H1 (cell line): ENCODE results near the gene PRR35. TPM values are rescaled to one million over a fixed set of nuclear protein-coding genes. Genes with fewer than 3 reads are reported as not detected.

Experiments
- ATF2 ChIP-seq: IDR thresholded peaks from 2 replicates; pipeline ENCODE4 v1.6.1; 2012; ENCODE audit warnings: low read length, inconsistent platforms
- ATF3 ChIP-seq: IDR thresholded peaks from 2 replicates; pipeline ENCODE4 v1.6.1; 2011; ENCODE audit warnings: low read depth, mild to moderate bottlenecking, low read length; ENCODE audit not compliant: insufficient read depth
- BACH1 ChIP-seq: IDR thresholded peaks from 2 replicates; pipeline ENCODE4 v1.6.1; 2012; ENCODE audit warnings: low read length, improper control_type of control experiment
- CREB1 ChIP-seq: IDR thresholded peaks from 2 replicates; pipeline ENCODE4 v1.6.1; 2012; ENCODE audit warnings: inconsistent platforms
- E2F6 ChIP-seq: IDR thresholded peaks from 2 replicates; pipeline ENCODE4 v1.6.1; 2012; ENCODE audit warnings: inconsistent platforms
- EZH2 ChIP-seq: fragments of 200-600 bp; sonication (generic); IDR thresholded peaks from 2 replicates; pipeline ENCODE4 v1.7.1; 2012; ENCODE audit warnings: low read depth, mild to moderate bottlenecking, moderate library complexity, low read length, inconsistent platforms; ENCODE audit not compliant: severe bottlenecking
- FOSL1 ChIP-seq: IDR thresholded peaks from 2 replicates; pipeline ENCODE4 v1.6.1; 2011; ENCODE audit warnings: mild to moderate bottlenecking, low read depth, low read length, moderate library complexity; ENCODE audit not compliant: insufficient read depth
- GTF2F1 ChIP-seq: IDR thresholded peaks from 2 replicates; pipeline ENCODE4 v1.6.1; 2012; ENCODE audit warnings: low read depth, low read length, improper control_type of control experiment, borderline replicate concordance
- JUN ChIP-seq: IDR thresholded peaks from 2 replicates; pipeline ENCODE4 v1.6.1; 2011; ENCODE audit warnings: low read depth, mild to moderate bottlenecking, improper control_type of control experiment, low read length
- JUND ChIP-seq: IDR thresholded peaks from 2 replicates; pipeline ENCODE4 v1.6.1; 2011; ENCODE audit warnings: mild to moderate bottlenecking, improper control_type of control experiment, low read length
- PHF8 ChIP-seq: fragments of 200-600 bp; sonication (generic); conservative IDR thresholded peaks from 2 replicates; pipeline ENCODE4 v1.7.1; 2012; ENCODE audit warnings: low read depth, mild to moderate bottlenecking, inconsistent platforms, low read length, moderate library complexity
- POLR2A ChIP-seq, 2 experiments: IDR thresholded peaks; 1 replicate in 1 of 2; 2 replicates in 1 of 2; pipeline ENCODE4 v1.6.1; 2011; ENCODE audit warnings: low read depth in 2 of 2, low read length in 2 of 2, mild to moderate bottlenecking in 2 of 2; ENCODE audit errors: control extremely low read depth in 1 of 2
- TBP ChIP-seq: IDR thresholded peaks from 2 replicates; pipeline ENCODE4 v1.6.1; 2011; ENCODE audit warnings: low read depth, low read length, improper control_type of control experiment
- USF2 ChIP-seq: IDR thresholded peaks from 2 replicates; pipeline ENCODE4 v1.6.1; 2011; ENCODE audit warnings: low read length, improper control_type of control experiment
- YY1 ChIP-seq: IDR thresholded peaks from 2 replicates; pipeline ENCODE4 v1.6.1; 2011; ENCODE audit warnings: low read depth, mild to moderate bottlenecking, low read length
- ZNF274 ChIP-seq: IDR thresholded peaks from 2 replicates; pipeline ENCODE4 v1.7.0; 2012; ENCODE audit warnings: low read length, borderline replicate concordance; ENCODE audit errors: extremely low read depth
- polyA plus RNA-seq, 7 experiments: library from polyadenylated mRNA; depleted of rRNA in 3 of 7; stranded (reverse) in 5 of 7; unstranded in 2 of 7; fragments of >200 nt in 5 of 7; fragments of 200-250 nt in 2 of 7; gene quantifications; 1 replicate in 5 of 7; 2 replicates in 1 of 7; 4 replicates in 1 of 7; pipeline versions ENCODE4 v1.2.1 to v1.2.3, GENCODE V29; 2011 to 2013; ENCODE audit warnings: missing spikeins in 2 of 7, mixed read lengths in 2 of 7
- total RNA-seq: library from RNA; stranded (reverse); fragmentation: NEBNext Ultra II Directional; extraction: Animal tissue kit (Norgen Biotek cat#: 25700); gene quantifications from 2 replicates; pipeline ENCODE4 v1.2.1, GENCODE V29; 2021

Gene PRR35
- total and polyA plus RNA-seq, 2 of the 8 experiments (the other 6 are each of a cell fraction or from before 2014, with no cell fraction given), result 0.38 to 0.50 TPM

- TF ChIP-seq USF2 (no peak), GTF2F1 (no peak), ATF3 (no peak), PHF8 (no peak), FOSL1 (no peak), YY1 (no peak), BACH1 (no peak), E2F6 (no peak), ZNF274 (no peak), JUN (no peak), TBP (no peak), ATF2 (no peak), CREB1 (no peak), JUND (no peak), EZH2 (no peak), POLR2A (IDR thresholded peaks at IDR 0.05; ENCODE audit: control extremely low read depth in 1 of 2, low read depth in 2 of 2, low read length in 2 of 2) (no peak)
Observed at GRCh38 chr16:576823-577201, 16.6 kb downstream of the PRR35 start (continued).
